ENCODE measurements around the gene PRKAG3. TPM values are rescaled to one million over a fixed set of nuclear protein-coding genes. Genes with fewer than 3 reads are reported as not detected.

The PRKAG3 gene
- total RNA-seq, 4 donors from 2014 or later = not detected

DNA sequence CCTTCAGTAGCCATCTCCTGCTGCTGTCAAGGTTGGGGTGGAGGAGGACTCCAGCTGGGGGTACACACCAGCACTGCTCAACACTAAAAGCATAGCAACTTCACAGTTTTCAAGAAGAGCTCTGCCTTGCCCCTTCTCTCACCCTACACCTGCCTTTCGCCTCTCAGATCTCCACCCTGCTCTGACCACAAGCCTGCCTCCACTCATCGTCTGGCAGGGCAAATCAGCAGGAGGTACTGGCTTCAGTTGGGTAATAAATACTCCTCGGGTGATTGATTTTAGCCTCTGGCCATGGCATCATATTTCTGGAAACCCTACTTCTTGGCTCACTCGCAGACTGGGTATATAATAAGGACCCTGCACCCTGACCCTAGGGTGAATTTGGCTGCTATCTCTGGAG, 3.1 kb upstream of the PRKAG3 start:
- TF ChIP-seq, protein P1, sequence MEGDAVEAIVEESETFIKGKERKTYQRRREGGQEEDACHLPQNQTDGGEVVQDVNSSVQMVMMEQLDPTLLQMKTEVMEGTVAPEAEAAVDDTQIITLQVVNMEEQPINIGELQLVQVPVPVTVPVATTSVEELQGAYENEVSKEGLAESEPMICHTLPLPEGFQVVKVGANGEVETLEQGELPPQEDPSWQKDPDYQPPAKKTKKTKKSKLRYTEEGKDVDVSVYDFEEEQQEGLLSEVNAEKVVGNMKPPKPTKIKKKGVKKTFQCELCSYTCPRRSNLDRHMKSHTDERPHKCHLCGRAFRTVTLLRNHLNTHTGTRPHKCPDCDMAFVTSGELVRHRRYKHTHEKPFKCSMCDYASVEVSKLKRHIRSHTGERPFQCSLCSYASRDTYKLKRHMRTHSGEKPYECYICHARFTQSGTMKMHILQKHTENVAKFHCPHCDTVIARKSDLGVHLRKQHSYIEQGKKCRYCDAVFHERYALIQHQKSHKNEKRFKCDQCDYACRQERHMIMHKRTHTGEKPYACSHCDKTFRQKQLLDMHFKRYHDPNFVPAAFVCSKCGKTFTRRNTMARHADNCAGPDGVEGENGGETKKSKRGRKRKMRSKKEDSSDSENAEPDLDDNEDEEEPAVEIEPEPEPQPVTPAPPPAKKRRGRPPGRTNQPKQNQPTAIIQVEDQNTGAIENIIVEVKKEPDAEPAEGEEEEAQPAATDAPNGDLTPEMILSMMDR (IDR thresholded peaks at IDR 0.05; ENCODE audit: low read depth) = no peak

DNA sequence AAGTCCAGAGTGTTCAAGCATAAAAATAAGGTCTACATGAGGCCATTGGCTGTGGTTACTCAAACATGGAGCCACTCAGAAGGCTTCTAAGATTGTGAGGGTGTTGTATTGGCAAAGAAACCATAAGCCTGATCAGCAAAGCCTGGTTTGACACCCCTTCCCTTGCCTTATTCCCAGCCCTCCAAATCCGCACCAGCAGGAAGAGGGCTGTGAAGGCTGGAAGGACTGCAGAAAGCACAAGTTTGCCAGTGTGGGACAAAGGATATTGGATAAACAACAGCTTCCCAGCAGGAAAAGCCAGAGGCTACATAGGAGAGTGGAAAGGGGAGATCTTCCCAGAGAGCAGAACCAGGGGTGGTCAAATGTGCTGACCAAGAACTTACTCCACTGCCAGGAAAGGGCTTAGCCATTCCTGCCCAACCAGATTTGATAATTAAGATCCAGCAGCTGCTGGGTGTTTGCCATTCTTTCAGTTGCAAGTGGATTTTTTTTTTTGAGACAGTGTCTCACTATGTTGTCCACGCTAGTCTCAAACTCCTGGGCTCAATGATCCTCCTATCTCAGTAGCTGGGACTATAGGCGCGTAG, 1.5 kb upstream of the PRKAG3 start:
- TF ChIP-seq, protein P1 (IDR thresholded peaks at IDR 0.05; ENCODE audit: low read depth) = no peak

GRCh38 chr2:218832520-218832919, 917 bp upstream of the PRKAG3 start:
- TF ChIP-seq, protein P1 (IDR thresholded peaks at IDR 0.05; ENCODE audit: low read depth) = no peak

GRCh38 chr2:218832081-218832480, 478 bp upstream of the PRKAG3 start:
- TF ChIP-seq, protein P1 (IDR thresholded peaks at IDR 0.05; ENCODE audit: low read depth) = no peak

DNA sequence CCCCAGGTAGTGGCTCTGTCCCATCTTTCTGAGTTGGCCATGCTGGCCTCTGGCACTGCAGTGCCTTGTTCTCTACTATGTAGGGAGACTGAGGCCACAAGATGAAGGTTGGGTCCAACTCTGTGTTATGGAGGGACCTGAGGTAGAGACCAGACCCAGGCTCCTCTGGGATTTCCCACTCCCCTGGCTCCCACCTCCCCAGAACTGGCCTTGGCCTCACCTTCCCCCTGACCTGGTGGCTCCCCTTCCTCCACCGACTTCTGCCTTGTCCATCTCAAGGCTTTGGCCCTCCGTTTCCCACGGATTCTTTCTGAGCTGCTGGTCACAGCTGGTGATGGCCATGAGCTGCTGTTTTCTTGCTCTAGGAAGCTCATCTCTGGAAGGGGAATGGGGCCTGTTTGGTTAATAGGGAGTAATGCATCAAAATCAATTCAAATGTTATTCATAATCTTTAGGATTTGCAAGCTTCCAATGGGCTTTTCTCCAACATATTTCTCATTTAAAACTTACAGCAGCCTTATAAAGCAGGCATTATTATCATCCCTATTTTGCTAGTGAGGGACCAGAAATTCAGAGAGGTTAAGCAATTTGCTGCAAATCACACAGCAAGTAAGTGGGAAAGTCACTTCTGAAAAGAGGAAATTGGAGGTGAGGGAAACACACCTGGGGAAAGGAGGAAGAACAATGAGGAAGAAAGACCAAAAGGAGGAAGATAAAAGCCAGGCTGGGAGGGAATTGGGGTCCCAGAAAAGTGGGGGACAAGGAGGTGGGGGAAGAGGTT, 887 bp downstream of the PRKAG3 start:
- TF ChIP-seq, protein P1 (IDR thresholded peaks at IDR 0.05; ENCODE audit: low read depth) = no peak

DNA sequence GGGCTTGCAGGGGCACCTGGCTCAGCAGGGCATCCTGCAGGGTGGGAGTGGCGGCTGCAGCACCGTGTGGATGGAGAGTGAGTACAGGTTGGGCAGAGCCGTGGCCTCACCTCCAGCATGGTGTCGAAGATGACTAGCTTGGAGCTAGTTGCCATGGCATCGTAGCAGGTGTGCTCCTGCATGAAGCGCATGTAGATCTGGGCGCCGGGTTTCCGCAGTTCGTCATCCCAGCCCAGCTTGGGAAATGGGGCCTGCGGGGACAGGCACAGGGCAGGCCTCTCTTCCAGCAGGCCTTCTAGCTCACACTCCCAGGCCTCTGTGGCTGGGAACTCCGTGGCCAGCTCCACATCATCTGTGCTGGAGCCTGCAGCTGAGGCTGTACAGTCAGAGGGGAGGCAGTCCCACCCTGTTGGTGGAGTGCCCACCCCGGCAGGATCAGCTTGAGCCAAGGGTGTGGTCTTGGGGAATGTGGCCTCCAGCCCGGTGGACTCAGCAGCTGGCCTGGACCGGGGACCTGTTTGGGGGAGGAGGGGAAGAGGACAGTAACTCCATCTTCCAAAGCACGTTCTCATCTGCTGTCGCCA, 1.6 kb downstream of the PRKAG3 start:
- TF ChIP-seq, protein P1 (IDR thresholded peaks at IDR 0.05; ENCODE audit: low read depth) = no peak

DNA sequence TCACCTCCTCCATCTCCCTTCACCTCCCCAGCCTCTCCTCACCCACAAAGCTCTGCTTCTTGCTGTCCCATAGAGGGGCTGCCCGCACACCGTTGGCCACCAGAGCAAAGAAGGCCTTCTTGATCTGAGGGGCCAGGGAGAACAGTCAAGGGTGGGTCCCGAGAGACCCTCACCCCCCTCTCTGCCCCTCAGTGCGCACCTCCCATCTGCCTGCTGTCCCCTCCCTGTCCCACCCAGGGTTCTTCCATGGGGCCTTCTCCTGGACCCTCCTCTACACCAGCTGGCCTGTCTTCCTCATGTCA, 3.2 kb downstream of the PRKAG3 start:
- TF ChIP-seq, protein P1 (IDR thresholded peaks at IDR 0.05; ENCODE audit: low read depth) = no peak

Data from subcutaneous adipose tissue (tissue), 4 donors.